MM.1S (cell line): Measurements from ENCODE around the gene TXNRD1.

Experiments
- DNase-seq: peaks from one replicate; pipeline ENCODE4 v3.0.0-alpha.2; 2015
- H2AFZ ChIP-seq: fragments of 300-600 bp; sonication (generic); 2 replicates; pipeline ENCODE4 v1.6.0; 2016; ENCODE audit warnings: antibody characterized with exemption, low read length
- H3F3A ChIP-seq: fragments of 300-600 bp; sonication (generic); 2 replicates; pipeline ENCODE4 v1.6.1; 2016; ENCODE audit warnings: mild to moderate bottlenecking, antibody characterized with exemption, low read length, moderate library complexity, mixed read lengths; ENCODE audit not compliant: insufficient read depth
- H3K27ac ChIP-seq: fragments of 300-600 bp; sonication (generic); 2 replicates; pipeline ENCODE4 v1.5.1; 2016; ENCODE audit warnings: mild to moderate bottlenecking, low read length
- H3K27me3 ChIP-seq: fragments of 300-600 bp; sonication (generic); replicated peaks from 2 replicates; pipeline ENCODE4 v1.6.0; 2016; ENCODE audit warnings: low read length; ENCODE audit not compliant: insufficient read depth
- H3K36me3 ChIP-seq: fragments of 300-600 bp; sonication (generic); replicated peaks from 2 replicates; pipeline ENCODE4 v1.6.1; 2016; ENCODE audit warnings: mild to moderate bottlenecking, low read length, mixed read lengths; ENCODE audit not compliant: insufficient read depth
- H3K4me1 ChIP-seq: fragments of 300-600 bp; sonication (generic); 2 replicates; pipeline ENCODE4 v1.6.1; 2016; ENCODE audit warnings: low read length, mixed read lengths
- H3K4me2 ChIP-seq: fragments of 300-600 bp; sonication (generic); 2 replicates; pipeline ENCODE4 v1.6.0; 2016; ENCODE audit warnings: low read depth, low read length
- H3K4me3 ChIP-seq: fragments of 300-600 bp; sonication (generic); 2 replicates; pipeline ENCODE4 v1.5.1; 2016; ENCODE audit warnings: low read length, mixed read lengths
- H3K79me2 ChIP-seq: fragments of 300-600 bp; sonication (generic); 2 replicates; pipeline ENCODE4 v1.6.1; 2016; ENCODE audit warnings: mixed run types, low read length, mixed read lengths
- H3K9ac ChIP-seq: fragments of 300-600 bp; sonication (generic); 2 replicates; pipeline ENCODE4 v1.6.1; 2016; ENCODE audit warnings: low read length, mixed read lengths
- H3K9me2 ChIP-seq: fragments of 300-600 bp; sonication (generic); replicated peaks from 2 replicates; pipeline ENCODE4 v1.6.1; 2016; ENCODE audit warnings: mild to moderate bottlenecking, low read length, mixed read lengths; ENCODE audit not compliant: insufficient read depth
- H3K9me3 ChIP-seq: fragments of 300-600 bp; sonication (generic); replicated peaks from 2 replicates; pipeline ENCODE4 v1.6.1; 2016; ENCODE audit warnings: mild to moderate bottlenecking, low read length, mixed read lengths; ENCODE audit not compliant: insufficient read depth
- H4K20me1 ChIP-seq: fragments of 300-600 bp; sonication (generic); 2 replicates; pipeline ENCODE4 v1.6.1; 2016; ENCODE audit warnings: mild to moderate bottlenecking, low read length, moderate library complexity, mixed read lengths; ENCODE audit not compliant: insufficient read depth
- EZH2 ChIP-seq: fragments of 300-600 bp; sonication (generic); optimal IDR thresholded peaks from 2 replicates; pipeline ENCODE3; 2017; ENCODE audit warnings: low read depth, mild to moderate bottlenecking, antibody characterized with exemption, low read length, mixed read lengths
- EZH2phosphoT487 ChIP-seq: fragments of 300-600 bp; sonication (generic); IDR thresholded peaks from 2 replicates; pipeline ENCODE4 v1.6.1; 2018; ENCODE audit warnings: antibody characterized with exemption, low read length
- TF ChIP-seq, protein P1 (sequence below): fragments of 300-600 bp; sonication (generic); IDR thresholded peaks from 2 replicates; pipeline ENCODE4 v1.5.1; 2016; ENCODE audit warnings: antibody characterized with exemption, low read length, mixed read lengths

Gene TXNRD1

DNA sequence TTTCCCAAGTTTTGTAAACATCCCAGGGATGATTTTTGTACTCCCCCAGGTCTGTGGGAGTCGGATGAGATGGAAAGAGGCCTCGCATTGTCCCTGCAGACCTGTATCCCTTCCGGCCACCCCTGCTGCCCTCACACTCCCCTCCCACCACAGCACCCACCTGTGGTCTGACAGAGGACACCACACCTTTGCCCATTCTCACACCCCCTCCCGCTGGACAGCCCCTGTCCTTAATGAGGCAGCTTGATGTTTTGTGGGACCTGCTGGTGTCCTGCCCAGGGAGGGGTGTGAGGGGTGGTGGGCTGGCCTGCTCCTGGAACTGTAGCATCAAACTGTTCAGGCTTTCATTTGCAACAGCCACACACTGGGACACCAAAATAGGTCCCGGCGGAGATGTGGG, 159.2 kb downstream of the TXNRD1 start:
- no peaks in the 10 kb centered on the region for H3K9me3 ChIP-seq
- H3K36me3 ChIP-seq: no peaks in the 10 kb centered on the region
- no peaks in the 10 kb centered on the region for H3F3A ChIP-seq
- no peaks in the 10 kb centered on the region for H3K9me2 ChIP-seq
- H3K4me1 ChIP-seq: no peaks in the 10 kb centered on the region
- no peak overlapping the region for H3K9ac ChIP-seq
- no peak overlapping the region for H2AFZ ChIP-seq
- H4K20me1 ChIP-seq: no peaks in the 10 kb centered on the region
- no peak overlapping the region for H3K4me2 ChIP-seq
- no peak overlapping the region for H3K27ac ChIP-seq
- H3K4me3 ChIP-seq: no peak overlapping the region
- TF ChIP-seq EZH2phosphoT487 (no peak), EZH2 (no peak)
- TF ChIP-seq, protein P1, sequence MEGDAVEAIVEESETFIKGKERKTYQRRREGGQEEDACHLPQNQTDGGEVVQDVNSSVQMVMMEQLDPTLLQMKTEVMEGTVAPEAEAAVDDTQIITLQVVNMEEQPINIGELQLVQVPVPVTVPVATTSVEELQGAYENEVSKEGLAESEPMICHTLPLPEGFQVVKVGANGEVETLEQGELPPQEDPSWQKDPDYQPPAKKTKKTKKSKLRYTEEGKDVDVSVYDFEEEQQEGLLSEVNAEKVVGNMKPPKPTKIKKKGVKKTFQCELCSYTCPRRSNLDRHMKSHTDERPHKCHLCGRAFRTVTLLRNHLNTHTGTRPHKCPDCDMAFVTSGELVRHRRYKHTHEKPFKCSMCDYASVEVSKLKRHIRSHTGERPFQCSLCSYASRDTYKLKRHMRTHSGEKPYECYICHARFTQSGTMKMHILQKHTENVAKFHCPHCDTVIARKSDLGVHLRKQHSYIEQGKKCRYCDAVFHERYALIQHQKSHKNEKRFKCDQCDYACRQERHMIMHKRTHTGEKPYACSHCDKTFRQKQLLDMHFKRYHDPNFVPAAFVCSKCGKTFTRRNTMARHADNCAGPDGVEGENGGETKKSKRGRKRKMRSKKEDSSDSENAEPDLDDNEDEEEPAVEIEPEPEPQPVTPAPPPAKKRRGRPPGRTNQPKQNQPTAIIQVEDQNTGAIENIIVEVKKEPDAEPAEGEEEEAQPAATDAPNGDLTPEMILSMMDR: no peak
- DNase-seq: no peak
- no peaks in the 10 kb centered on the region for H3K79me2 ChIP-seq
- no peaks in the 10 kb centered on the region for H3K27me3 ChIP-seq

DNA sequence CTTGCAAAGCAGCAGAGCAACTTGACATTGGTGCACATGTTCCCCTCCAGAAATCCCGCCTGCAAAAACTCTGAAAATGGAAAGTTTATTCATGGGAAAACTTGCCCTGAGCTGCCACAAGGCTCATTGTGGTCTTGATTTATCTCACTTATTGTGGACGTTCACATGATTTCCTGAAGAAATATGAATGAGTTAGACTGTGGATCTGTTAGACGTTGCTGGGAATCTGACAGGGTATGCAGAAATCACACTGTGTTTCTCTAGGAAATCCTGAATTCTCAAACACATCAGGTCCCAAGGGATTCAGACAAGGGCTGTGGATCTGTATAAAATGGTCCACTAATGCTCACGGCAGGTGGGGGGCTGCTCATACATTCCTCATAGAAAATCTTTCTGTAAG, 160.2 kb downstream of the TXNRD1 start:
- Histone ChIP-seq H3K36me3 (no peaks in the 10 kb centered on the region), H3K79me2 (no peaks in the 10 kb centered on the region), H3F3A (no peaks in the 10 kb centered on the region), H2AFZ (no peak overlapping the region), H3K9me3 (no peaks in the 10 kb centered on the region), H3K4me3 (no peak overlapping the region), H3K4me2 (no peak overlapping the region), H3K27ac (no peak overlapping the region), H3K9ac (no peak overlapping the region), H3K4me1 (no peaks in the 10 kb centered on the region), H3K27me3 (no peaks in the 10 kb centered on the region), H4K20me1 (no peaks in the 10 kb centered on the region), H3K9me2 (no peaks in the 10 kb centered on the region)
- TF ChIP-seq, protein P1: no peak
- TF ChIP-seq EZH2phosphoT487 (no peak), EZH2 (no peak)
- no peak for DNase-seq

DNA sequence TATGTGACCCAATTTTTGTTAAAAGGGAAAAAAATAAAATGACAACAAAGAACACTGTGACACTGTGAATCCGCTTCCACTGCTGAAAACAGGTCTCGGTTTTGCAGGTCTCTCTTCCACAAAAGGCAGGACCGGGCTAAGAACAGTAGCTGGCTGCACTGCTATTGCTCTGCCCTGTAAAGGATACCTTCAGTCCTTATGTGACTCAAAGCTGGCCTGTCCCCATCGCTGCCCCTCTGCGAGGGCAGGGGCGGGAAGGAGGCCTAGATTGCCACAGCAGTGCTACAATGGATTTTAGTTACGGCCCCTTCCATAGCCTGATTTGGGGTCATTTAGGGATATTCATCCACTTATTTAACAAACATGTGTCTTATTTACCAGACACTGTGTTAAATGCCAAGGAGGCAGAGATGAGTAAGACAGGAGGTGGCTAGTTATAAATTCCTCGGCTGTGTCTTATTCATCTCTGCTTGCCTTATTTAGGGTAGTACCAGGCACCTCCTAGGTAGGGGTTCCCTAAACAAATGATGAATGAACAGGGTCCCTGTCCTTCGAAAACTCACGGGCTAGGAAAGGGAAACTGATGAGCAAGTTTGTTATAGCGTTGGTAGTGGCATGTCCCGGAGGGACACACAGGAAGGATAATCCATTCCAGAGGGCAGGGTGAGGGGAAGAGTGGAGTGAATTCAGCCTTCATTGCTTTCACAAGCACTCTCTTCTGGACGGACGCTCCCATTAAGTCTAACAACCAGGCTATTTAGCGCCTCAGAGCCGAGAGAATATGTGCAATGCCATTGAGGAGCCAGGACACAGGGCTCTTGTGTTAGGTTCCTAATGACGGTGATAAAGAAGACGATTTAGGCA, 161.3 kb downstream of the TXNRD1 start:
- TF ChIP-seq EZH2phosphoT487: no peak
- TF ChIP-seq EZH2: no peak
- TF ChIP-seq, protein P1: no peak
- H4K20me1 ChIP-seq: no peaks in the 10 kb centered on the region
- H3K9ac ChIP-seq: no peak overlapping the region
- no peaks in the 10 kb centered on the region for H3K79me2 ChIP-seq
- no peak overlapping the region for H3K4me2 ChIP-seq
- H3K4me1 ChIP-seq: no peaks in the 10 kb centered on the region
- no peak overlapping the region for H3K27ac ChIP-seq
- no peaks in the 10 kb centered on the region for H3K36me3 ChIP-seq
- no peaks in the 10 kb centered on the region for H3K27me3 ChIP-seq
- H3K9me3 ChIP-seq: no peaks in the 10 kb centered on the region
- H3K4me3 ChIP-seq: no peak overlapping the region
- no peak for DNase-seq
- no peaks in the 10 kb centered on the region for H3F3A ChIP-seq
- H2AFZ ChIP-seq: no peak overlapping the region
- no peaks in the 10 kb centered on the region for H3K9me2 ChIP-seq
